Measurements from ENCODE around the gene CCSER1.
A peak's percentile ranks its signal among the peaks of the same experiment; 100 is the strongest.
"Not testable (repeated sequence)": the region's sequence is repeated elsewhere in the genome, so short reads cannot be mapped to it uniquely, and the experiment has no call there.

CCSER1 gene

GRCh38 chr4:91064157-91064853, 937.1 kb downstream of the CCSER1 start:
- Histone ChIP-seq H3K36me3 (ENCODE audit: control insufficient read depth, insufficient read depth, low read length) (no peaks in the 10 kb centered on the region), H3K9me3 (ENCODE audit: control insufficient read depth, low read length) (no peaks in the 10 kb centered on the region), H3K27ac (ENCODE audit: low read depth, low read length, severe bottlenecking) (peak overlapping the region; percentile 83), H3K4me1 (ENCODE audit: control insufficient read depth, insufficient read depth, low read length, poor library complexity, severe bottlenecking) (peaks cover 5% of the 10 kb centered on the region), H3K4me3 (ENCODE audit: extremely low read depth, insufficient read depth, low read length, poor library complexity, severe bottlenecking) (no peak overlapping the region)
- 20% methylated on average over 2 of the region's 2 CpGs; no CpG with 5 or more reads in 1 of the 2 experiments for WGBS, 2 experiments (ENCODE audit: insufficient coverage in 2 of 2)

GRCh38 chr4:91065117-91065516, 937.9 kb downstream of the CCSER1 start:
- Histone ChIP-seq H3K9me3 (ENCODE audit: control insufficient read depth, low read length) (no peaks in the 10 kb centered on the region), H3K36me3 (ENCODE audit: control insufficient read depth, insufficient read depth, low read length) (no peaks in the 10 kb centered on the region), H3K4me1 (ENCODE audit: control insufficient read depth, insufficient read depth, low read length, poor library complexity, severe bottlenecking) (peaks cover 5% of the 10 kb centered on the region), H3K4me3 (ENCODE audit: extremely low read depth, insufficient read depth, low read length, poor library complexity, severe bottlenecking) (no peak overlapping the region), H3K27ac (ENCODE audit: low read depth, low read length, severe bottlenecking) (peak overlapping the region; percentile 83)
- no CpG with 5 or more reads among the region's 2 CpGs for WGBS, 2 experiments (ENCODE audit: insufficient coverage in 2 of 2)

- Histone ChIP-seq H3K27ac (ENCODE audit: low read depth, low read length, severe bottlenecking) (no peak overlapping the region), H3K36me3 (ENCODE audit: control insufficient read depth, insufficient read depth, low read length) (no peaks in the 10 kb centered on the region), H3K4me1 (ENCODE audit: control insufficient read depth, insufficient read depth, low read length, poor library complexity, severe bottlenecking) (no peaks in the 10 kb centered on the region), H3K9me3 (ENCODE audit: control insufficient read depth, low read length) (no peaks in the 10 kb centered on the region), H3K4me3 (ENCODE audit: extremely low read depth, insufficient read depth, low read length, poor library complexity, severe bottlenecking) (no peak overlapping the region)
- no CpG with 5 or more reads among the region's 3 CpGs for WGBS, 2 experiments (ENCODE audit: insufficient coverage in 2 of 2)
These were observed 943.5 kb downstream of the CCSER1 start for GRCh38 chr4:91070736-91071135.

- no peak overlapping the region for H3K4me3 ChIP-seq (ENCODE audit: extremely low read depth, insufficient read depth, low read length, poor library complexity, severe bottlenecking)
- peaks cover 5% of the 10 kb centered on the region for H3K9me3 ChIP-seq (ENCODE audit: control insufficient read depth, low read length)
- H3K36me3 ChIP-seq (ENCODE audit: control insufficient read depth, insufficient read depth, low read length), result no peaks in the 10 kb centered on the region
- no peaks in the 10 kb centered on the region for H3K4me1 ChIP-seq (ENCODE audit: control insufficient read depth, insufficient read depth, low read length, poor library complexity, severe bottlenecking)
- H3K27ac ChIP-seq (ENCODE audit: low read depth, low read length, severe bottlenecking), result no peak overlapping the region
These were observed 949.0 kb downstream of the CCSER1 start for GRCh38 chr4:91076147-91076546.

GRCh38 chr4:91085961-91086360, 958.8 kb downstream of the CCSER1 start:
- Histone ChIP-seq H3K36me3 (ENCODE audit: control insufficient read depth, insufficient read depth, low read length) (no peaks in the 10 kb centered on the region), H3K4me3 (ENCODE audit: extremely low read depth, insufficient read depth, low read length, poor library complexity, severe bottlenecking) (no peak overlapping the region), H3K4me1 (ENCODE audit: control insufficient read depth, insufficient read depth, low read length, poor library complexity, severe bottlenecking) (no peaks in the 10 kb centered on the region), H3K27ac (ENCODE audit: low read depth, low read length, severe bottlenecking) (no peak overlapping the region), H3K9me3 (ENCODE audit: control insufficient read depth, low read length) (no peaks in the 10 kb centered on the region)
- WGBS, 2 experiments (ENCODE audit: insufficient coverage in 2 of 2), result 50 to 89% methylated on average over 2 of the region's 2 CpGs

GRCh38 chr4:91087743-91088142, 960.5 kb downstream of the CCSER1 start:
- H3K36me3 ChIP-seq (ENCODE audit: control insufficient read depth, insufficient read depth, low read length), result no peaks in the 10 kb centered on the region
- no peaks in the 10 kb centered on the region for H3K9me3 ChIP-seq (ENCODE audit: control insufficient read depth, low read length)
- H3K27ac ChIP-seq (ENCODE audit: low read depth, low read length, severe bottlenecking), result no peak overlapping the region
- 83% methylated on average over 1 of the region's 1 CpG; no CpG with 5 or more reads in 1 of the 2 experiments for WGBS, 2 experiments (ENCODE audit: insufficient coverage in 2 of 2)
- no peak overlapping the region for H3K4me3 ChIP-seq (ENCODE audit: extremely low read depth, insufficient read depth, low read length, poor library complexity, severe bottlenecking)
- no peaks in the 10 kb centered on the region for H3K4me1 ChIP-seq (ENCODE audit: control insufficient read depth, insufficient read depth, low read length, poor library complexity, severe bottlenecking)

- Histone ChIP-seq H3K4me3 (ENCODE audit: extremely low read depth, insufficient read depth, low read length, poor library complexity, severe bottlenecking) (no peak overlapping the region), H3K27ac (ENCODE audit: low read depth, low read length, severe bottlenecking) (no peak overlapping the region), H3K4me1 (ENCODE audit: control insufficient read depth, insufficient read depth, low read length, poor library complexity, severe bottlenecking) (no peaks in the 10 kb centered on the region), H3K36me3 (ENCODE audit: control insufficient read depth, insufficient read depth, low read length) (no peaks in the 10 kb centered on the region), H3K9me3 (ENCODE audit: control insufficient read depth, low read length) (no peaks in the 10 kb centered on the region)
- WGBS, 2 experiments (ENCODE audit: insufficient coverage in 2 of 2), result 92 to 96% methylated on average over 2 of the region's 3 CpGs
These were observed 962.0 kb downstream of the CCSER1 start for GRCh38 chr4:91089178-91089577.

- Histone ChIP-seq H3K4me3 (ENCODE audit: extremely low read depth, insufficient read depth, low read length, poor library complexity, severe bottlenecking) (no peak overlapping the region), H3K9me3 (ENCODE audit: control insufficient read depth, low read length) (no peaks in the 10 kb centered on the region), H3K4me1 (ENCODE audit: control insufficient read depth, insufficient read depth, low read length, poor library complexity, severe bottlenecking) (no peaks in the 10 kb centered on the region), H3K36me3 (ENCODE audit: control insufficient read depth, insufficient read depth, low read length) (no peaks in the 10 kb centered on the region), H3K27ac (ENCODE audit: low read depth, low read length, severe bottlenecking) (no peak overlapping the region)
- 88 to 100% methylated on average over 1 to 2 of the region's 2 CpGs for WGBS, 2 experiments (ENCODE audit: insufficient coverage in 2 of 2)
These were observed 965.3 kb downstream of the CCSER1 start for GRCh38 chr4:91092398-91092980.

- not testable (repeated sequence) for H3K36me3 ChIP-seq (ENCODE audit: control insufficient read depth, insufficient read depth, low read length); H3K4me3 ChIP-seq (ENCODE audit: extremely low read depth, insufficient read depth, low read length, poor library complexity, severe bottlenecking); H3K4me1 ChIP-seq (ENCODE audit: control insufficient read depth, insufficient read depth, low read length, poor library complexity, severe bottlenecking); H3K9me3 ChIP-seq (ENCODE audit: control insufficient read depth, low read length); H3K27ac ChIP-seq (ENCODE audit: low read depth, low read length, severe bottlenecking)
- WGBS, 2 experiments (ENCODE audit: insufficient coverage in 2 of 2), result 93% methylated on average over 3 to 5 of the region's 5 CpGs
These were observed 967.0 kb downstream of the CCSER1 start for GRCh38 chr4:91094220-91094619.

GRCh38 chr4:91099666-91100065, 972.5 kb downstream of the CCSER1 start:
- no peaks in the 10 kb centered on the region for H3K36me3 ChIP-seq (ENCODE audit: control insufficient read depth, insufficient read depth, low read length)
- H3K4me3 ChIP-seq (ENCODE audit: extremely low read depth, insufficient read depth, low read length, poor library complexity, severe bottlenecking), result no peak overlapping the region
- no peak overlapping the region for H3K27ac ChIP-seq (ENCODE audit: low read depth, low read length, severe bottlenecking)
- no peaks in the 10 kb centered on the region for H3K4me1 ChIP-seq (ENCODE audit: control insufficient read depth, insufficient read depth, low read length, poor library complexity, severe bottlenecking)
- peaks cover 10% of the 10 kb centered on the region for H3K9me3 ChIP-seq (ENCODE audit: control insufficient read depth, low read length)

- Histone ChIP-seq H3K4me1 (ENCODE audit: control insufficient read depth, insufficient read depth, low read length, poor library complexity, severe bottlenecking) (no peaks in the 10 kb centered on the region), H3K4me3 (ENCODE audit: extremely low read depth, insufficient read depth, low read length, poor library complexity, severe bottlenecking) (no peak overlapping the region), H3K9me3 (ENCODE audit: control insufficient read depth, low read length) (peaks cover 3% of the 10 kb centered on the region), H3K36me3 (ENCODE audit: control insufficient read depth, insufficient read depth, low read length) (no peaks in the 10 kb centered on the region), H3K27ac (ENCODE audit: low read depth, low read length, severe bottlenecking) (no peak overlapping the region)
- 92 to 100% methylated on average over 3 of the region's 3 CpGs for WGBS, 2 experiments (ENCODE audit: insufficient coverage in 2 of 2)
These were observed 981.6 kb downstream of the CCSER1 start for GRCh38 chr4:91108751-91109150.

Measured in mesodermal cell (in vitro differentiated cells).